ENCODE measurements around the gene MESP1.

Gene MESP1

GRCh38 chr15:89735773-89736172 lies 15.3 kb downstream of the MESP1 start:
- no peak overlapping the region for H3K27ac ChIP-seq (ENCODE audit: low read length)
- TF ChIP-seq EZH2 (IDR thresholded peaks at IDR 0.05; ENCODE audit: borderline replicate concordance, low read depth, low read length, severe bottlenecking): no peak
- TF ChIP-seq CTCF (IDR thresholded peaks at IDR 0.05; ENCODE audit: borderline replicate concordance, extremely low read depth, low read length, poor library complexity, severe bottlenecking): no peak

GRCh38 chr15:89732451-89733172 lies 18.4 kb downstream of the MESP1 start:
- DNase-seq (no peak), ATAC-seq (ENCODE audit: insufficient read depth, low read depth) (no peak)
- H3K27me3 ChIP-seq (ENCODE audit: insufficient read depth, low read length, poor library complexity): peaks cover 8% of the 10 kb centered on the region
- no peak overlapping the region for H3K27ac ChIP-seq (ENCODE audit: low read length)
- H3K4me2 ChIP-seq (ENCODE audit: insufficient read depth, low read length): no peak overlapping the region
- H3K79me2 ChIP-seq (ENCODE audit: insufficient read depth, low read length): no peaks in the 10 kb centered on the region
- H3K4me3 ChIP-seq (ENCODE audit: low read depth in 1 of 2, low read length in 2 of 2): no peak overlapping the region
- H3K4me1 ChIP-seq (ENCODE audit: insufficient read depth, low read length): no peaks in the 10 kb centered on the region
- no peaks in the 10 kb centered on the region for H3K9me3 ChIP-seq (ENCODE audit: insufficient read depth, low read length, severe bottlenecking)
- no peak overlapping the region for H2AFZ ChIP-seq (ENCODE audit: low read depth, low read length)
- no peak overlapping the region for H3K9ac ChIP-seq (ENCODE audit: low read depth, low read length)
- no peaks in the 10 kb centered on the region for H3K36me3 ChIP-seq (ENCODE audit: insufficient read depth, low read length)
- TF ChIP-seq EZH2 (IDR thresholded peaks at IDR 0.05; ENCODE audit: borderline replicate concordance, low read depth, low read length, severe bottlenecking): no peak
- TF ChIP-seq CTCF (IDR thresholded peaks at IDR 0.05; ENCODE audit: borderline replicate concordance, extremely low read depth, low read length, poor library complexity, severe bottlenecking): no peak
- no peaks in the 10 kb centered on the region for H4K20me1 ChIP-seq (ENCODE audit: insufficient read depth, low read length)

More at GRCh38 chr15:89735773-89736172, 15.3 kb downstream of the MESP1 start:
- Histone ChIP-seq H2AFZ (ENCODE audit: low read depth, low read length) (no peak overlapping the region), H3K27me3 (ENCODE audit: insufficient read depth, low read length, poor library complexity) (peaks cover 8% of the 10 kb centered on the region), H3K36me3 (ENCODE audit: insufficient read depth, low read length) (no peaks in the 10 kb centered on the region), H3K79me2 (ENCODE audit: insufficient read depth, low read length) (no peaks in the 10 kb centered on the region), H3K4me2 (ENCODE audit: insufficient read depth, low read length) (no peak overlapping the region), H3K9ac (ENCODE audit: low read depth, low read length) (no peak overlapping the region), H3K4me3 (ENCODE audit: low read depth in 1 of 2, low read length in 2 of 2) (no peak overlapping the region), H3K4me1 (ENCODE audit: insufficient read depth, low read length) (peaks cover 3% of the 10 kb centered on the region; the same call in 1 of the 2 replicates), H3K9me3 (ENCODE audit: insufficient read depth, low read length, severe bottlenecking) (no peaks in the 10 kb centered on the region), H4K20me1 (ENCODE audit: insufficient read depth, low read length) (no peaks in the 10 kb centered on the region)
- DNase-seq (no peak), ATAC-seq (ENCODE audit: insufficient read depth, low read depth) (no peak)

- Histone ChIP-seq H3K79me2 (ENCODE audit: insufficient read depth, low read length) (no peaks in the 10 kb centered on the region), H3K4me2 (ENCODE audit: insufficient read depth, low read length) (no peak overlapping the region), H3K36me3 (ENCODE audit: insufficient read depth, low read length) (no peaks in the 10 kb centered on the region), H3K9ac (ENCODE audit: low read depth, low read length) (no peak overlapping the region), H3K27me3 (ENCODE audit: insufficient read depth, low read length, poor library complexity) (peaks cover 8% of the 10 kb centered on the region), H2AFZ (ENCODE audit: low read depth, low read length) (no peak overlapping the region), H3K4me1 (ENCODE audit: insufficient read depth, low read length) (no peaks in the 10 kb centered on the region), H3K27ac (ENCODE audit: low read length) (no peak overlapping the region), H3K4me3 (ENCODE audit: low read depth in 1 of 2, low read length in 2 of 2) (no peak overlapping the region), H3K9me3 (ENCODE audit: insufficient read depth, low read length, severe bottlenecking) (no peaks in the 10 kb centered on the region), H4K20me1 (ENCODE audit: insufficient read depth, low read length) (no peaks in the 10 kb centered on the region)
- TF ChIP-seq CTCF (IDR thresholded peaks at IDR 0.05; ENCODE audit: borderline replicate concordance, extremely low read depth, low read length, poor library complexity, severe bottlenecking) (no peak), EZH2 (IDR thresholded peaks at IDR 0.05; ENCODE audit: borderline replicate concordance, low read depth, low read length, severe bottlenecking) (no peak)
- ATAC-seq (ENCODE audit: insufficient read depth, low read depth) (no peak), DNase-seq (no peak)
Observed at GRCh38 chr15:89731275-89731674, 19.8 kb downstream of the MESP1 start.
